NB4 (cell line): ENCODE data around the gene GARNL3.

ENCODE experiments used
- DNase-seq: peaks from one replicate; pipeline ENCODE4 v3.0.0; 2010; ENCODE audit warnings: low read depth
- H3K4me3 ChIP-seq: one replicate; pipeline ENCODE4 v1.5.1; 2011; ENCODE audit warnings: mild to moderate bottlenecking, low read depth, low read length, moderate library complexity
- MYC ChIP-seq: IDR thresholded peaks from 2 replicates; pipeline ENCODE4 v1.6.1; 2011; ENCODE audit warnings: low read depth, low read length
- POLR2A ChIP-seq: IDR thresholded peaks from 2 replicates; pipeline ENCODE4 v1.6.1; 2011; ENCODE audit warnings: mild to moderate bottlenecking; ENCODE audit not compliant: insufficient read length; ENCODE audit errors: extremely low read depth
- TF ChIP-seq, protein P1 (sequence below): IDR thresholded peaks from one replicate; pipeline ENCODE4 v1.5.1; 2012; ENCODE audit warnings: low read depth, low read length
- TF ChIP-seq, protein P2 (sequence below): IDR thresholded peaks from 2 replicates; pipeline ENCODE4 v1.6.1; 2011; ENCODE audit warnings: low read depth, low read length

GARNL3 gene

DNA sequence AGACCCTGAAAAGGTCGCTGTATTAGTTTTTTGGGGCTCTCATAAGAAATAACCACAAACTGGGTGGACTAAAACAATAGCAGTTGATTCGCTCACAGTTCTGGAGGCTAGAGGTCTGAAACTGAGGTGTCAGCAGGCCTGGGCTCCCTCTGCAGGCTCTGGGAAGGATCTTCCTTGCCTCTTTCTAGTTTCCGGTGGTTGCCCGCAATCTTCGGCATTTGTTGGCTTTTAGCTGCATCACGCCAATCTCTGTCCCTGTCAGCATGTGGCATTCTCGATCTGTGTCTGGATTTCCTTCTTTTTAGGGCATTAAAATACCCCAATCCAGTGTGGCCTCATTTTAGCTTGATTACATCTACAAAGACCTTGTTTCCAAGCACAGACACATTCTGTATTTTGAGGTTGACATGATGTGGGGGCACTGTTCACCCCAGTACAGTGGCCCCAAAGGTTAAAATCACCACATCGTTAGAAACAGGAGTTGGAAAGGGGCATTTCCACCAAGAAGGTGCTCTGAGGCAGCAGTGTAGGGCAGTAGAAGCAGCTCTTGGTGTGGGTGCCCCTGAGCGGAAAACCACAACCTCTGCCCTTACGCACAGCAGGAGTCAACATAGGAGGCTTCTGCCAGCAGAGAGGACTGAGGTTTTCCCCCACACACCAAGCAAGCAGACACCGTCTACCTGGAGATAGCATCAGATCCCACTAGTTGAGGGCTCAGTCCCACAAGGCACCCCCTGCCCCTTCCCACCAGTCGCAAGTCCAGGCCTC is 173.1 kb downstream of the GARNL3 start:
- H3K4me3 ChIP-seq = no peak overlapping the region
- TF ChIP-seq, protein P1, sequence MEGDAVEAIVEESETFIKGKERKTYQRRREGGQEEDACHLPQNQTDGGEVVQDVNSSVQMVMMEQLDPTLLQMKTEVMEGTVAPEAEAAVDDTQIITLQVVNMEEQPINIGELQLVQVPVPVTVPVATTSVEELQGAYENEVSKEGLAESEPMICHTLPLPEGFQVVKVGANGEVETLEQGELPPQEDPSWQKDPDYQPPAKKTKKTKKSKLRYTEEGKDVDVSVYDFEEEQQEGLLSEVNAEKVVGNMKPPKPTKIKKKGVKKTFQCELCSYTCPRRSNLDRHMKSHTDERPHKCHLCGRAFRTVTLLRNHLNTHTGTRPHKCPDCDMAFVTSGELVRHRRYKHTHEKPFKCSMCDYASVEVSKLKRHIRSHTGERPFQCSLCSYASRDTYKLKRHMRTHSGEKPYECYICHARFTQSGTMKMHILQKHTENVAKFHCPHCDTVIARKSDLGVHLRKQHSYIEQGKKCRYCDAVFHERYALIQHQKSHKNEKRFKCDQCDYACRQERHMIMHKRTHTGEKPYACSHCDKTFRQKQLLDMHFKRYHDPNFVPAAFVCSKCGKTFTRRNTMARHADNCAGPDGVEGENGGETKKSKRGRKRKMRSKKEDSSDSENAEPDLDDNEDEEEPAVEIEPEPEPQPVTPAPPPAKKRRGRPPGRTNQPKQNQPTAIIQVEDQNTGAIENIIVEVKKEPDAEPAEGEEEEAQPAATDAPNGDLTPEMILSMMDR = peak; percentile 5
- TF ChIP-seq, protein P2, sequence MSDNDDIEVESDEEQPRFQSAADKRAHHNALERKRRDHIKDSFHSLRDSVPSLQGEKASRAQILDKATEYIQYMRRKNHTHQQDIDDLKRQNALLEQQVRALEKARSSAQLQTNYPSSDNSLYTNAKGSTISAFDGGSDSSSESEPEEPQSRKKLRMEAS = no peak
- DNase-seq = no peak

DNA sequence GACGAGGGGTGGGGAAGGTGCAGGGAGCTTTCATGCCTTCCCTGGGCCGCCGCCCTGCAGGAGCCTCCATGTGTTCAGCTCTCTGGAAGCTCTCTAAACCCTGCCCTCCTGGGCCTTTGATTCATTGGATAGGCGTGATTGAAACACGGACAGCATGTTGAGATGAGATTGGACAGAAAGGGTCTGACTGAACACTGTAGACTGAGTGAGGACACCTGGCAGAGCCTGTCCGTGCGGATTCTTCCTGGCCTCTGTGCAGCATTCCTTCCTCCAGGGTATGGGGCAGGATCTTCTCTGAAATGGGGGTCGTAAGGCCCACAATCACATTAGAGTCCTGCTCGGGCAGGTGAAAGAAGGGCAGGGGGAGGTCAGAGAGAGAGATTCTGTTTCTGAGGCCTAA is 173.8 kb downstream of the GARNL3 start:
- no peak for DNase-seq
- H3K4me3 ChIP-seq = no peak overlapping the region
- TF ChIP-seq, protein P1 = no peak
- TF ChIP-seq, protein P2 = no peak
- TF ChIP-seq MYC = no peak
- no peak for TF ChIP-seq POLR2A
